ENCODE results near the gene COPA.

The COPA gene

DNA sequence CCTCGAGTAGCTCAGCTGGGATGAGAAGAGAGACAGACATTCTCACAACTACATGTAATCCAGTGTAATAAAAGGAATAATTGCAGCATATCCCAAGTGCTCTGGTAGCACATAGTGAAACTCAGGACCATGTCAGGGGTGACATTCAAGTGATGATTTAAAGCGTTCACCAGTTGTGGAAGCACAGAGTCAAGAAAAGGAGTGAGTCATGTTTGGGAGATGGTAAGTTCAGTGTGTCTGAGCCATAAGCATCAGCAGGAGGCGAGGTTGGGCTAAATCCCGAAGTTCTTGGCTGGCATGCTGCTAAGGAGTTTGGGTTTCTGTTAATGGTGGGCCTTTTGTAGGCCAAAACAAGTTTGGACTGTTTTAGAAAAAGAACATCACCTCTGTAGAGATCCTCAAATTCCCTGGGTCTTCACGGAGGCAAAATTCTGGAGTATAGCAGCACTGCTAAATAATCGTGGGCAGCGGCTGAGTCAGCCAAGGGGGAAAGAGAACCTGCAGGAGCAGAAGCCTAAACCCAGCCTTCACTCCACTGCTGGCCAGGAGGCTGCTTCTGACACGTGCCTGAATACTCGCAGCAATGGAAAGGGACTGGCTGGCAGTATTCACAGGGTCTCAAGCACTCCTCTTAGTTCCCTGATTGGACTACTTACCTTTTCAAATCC, 16.6 kb upstream of the COPA start:
- DNase-seq (ENCODE audit: low spot score in 2 of 2) (no peak), ATAC-seq (replicated peaks; ENCODE audit: extremely low read depth, poor library complexity, severe bottlenecking) (no peak)
- Mint-ChIP-seq H3K4me3 (no peak overlapping the region), H3K27ac (ENCODE audit: low read depth) (no peak overlapping the region), H3K4me1 (no peaks in the 10 kb centered on the region), H3K27me3 (no peaks in the 10 kb centered on the region), H3K9me3 (no peaks in the 10 kb centered on the region), H3K36me3 (ENCODE audit: insufficient read depth) (peaks cover 25% of the 10 kb centered on the region)

- Mint-ChIP-seq H3K27ac (ENCODE audit: low read depth) (no peak overlapping the region), H3K36me3 (ENCODE audit: insufficient read depth) (peaks cover 37% of the 10 kb centered on the region), H3K27me3 (no peaks in the 10 kb centered on the region), H3K4me3 (no peak overlapping the region), H3K9me3 (no peaks in the 10 kb centered on the region), H3K4me1 (no peaks in the 10 kb centered on the region)
- DNase-seq (ENCODE audit: low spot score in 2 of 2) (no peak), ATAC-seq (replicated peaks; ENCODE audit: extremely low read depth, poor library complexity, severe bottlenecking) (no peak)
These were observed 15.0 kb upstream of the COPA start for GRCh38 chr1:160358073-160358472.

- Mint-ChIP-seq H3K4me3 (no peak overlapping the region), H3K4me1 (no peaks in the 10 kb centered on the region), H3K36me3 (ENCODE audit: insufficient read depth) (peaks cover 37% of the 10 kb centered on the region), H3K27me3 (no peaks in the 10 kb centered on the region), H3K27ac (ENCODE audit: low read depth) (no peak overlapping the region), H3K9me3 (no peaks in the 10 kb centered on the region)
- ATAC-seq (replicated peaks; ENCODE audit: extremely low read depth, poor library complexity, severe bottlenecking) (no peak), DNase-seq (ENCODE audit: low spot score in 2 of 2) (no peak)
These were observed 14.4 kb upstream of the COPA start for GRCh38 chr1:160357286-160358002.

GRCh38 chr1:160354388-160354985, 11.4 kb upstream of the COPA start:
- no peak for DNase-seq (ENCODE audit: low spot score in 2 of 2)
- no peak for ATAC-seq (replicated peaks; ENCODE audit: extremely low read depth, poor library complexity, severe bottlenecking)
- Mint-ChIP-seq H3K36me3 (ENCODE audit: insufficient read depth) (peaks cover 54% of the 10 kb centered on the region), H3K4me3 (no peak overlapping the region), H3K9me3 (no peaks in the 10 kb centered on the region), H3K4me1 (no peaks in the 10 kb centered on the region), H3K27ac (ENCODE audit: low read depth) (no peak overlapping the region), H3K27me3 (no peaks in the 10 kb centered on the region)

DNA sequence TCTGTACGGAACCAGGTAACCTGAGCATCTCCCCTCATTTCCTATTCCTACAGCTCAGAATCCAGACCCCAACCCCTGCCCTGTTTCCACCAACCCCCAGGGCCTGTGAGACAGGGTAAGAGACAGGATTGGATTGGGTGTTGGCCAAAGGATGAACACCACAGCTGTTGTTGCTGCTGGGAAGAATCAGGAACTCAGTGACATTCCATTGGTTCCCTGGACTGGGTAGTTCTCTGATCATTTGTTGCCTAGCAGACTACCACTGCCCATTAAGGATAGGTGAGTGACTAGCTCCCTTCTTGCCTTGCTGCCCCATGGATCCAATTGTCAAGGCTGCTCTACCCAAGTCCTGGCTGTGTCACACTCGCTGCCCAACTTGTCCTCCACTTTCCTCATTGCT, 10.2 kb upstream of the COPA start:
- no peak overlapping the region for H3K27ac Mint-ChIP-seq (ENCODE audit: low read depth)
- no peaks in the 10 kb centered on the region for H3K27me3 Mint-ChIP-seq
- DNase-seq (ENCODE audit: low spot score in 2 of 2), result no peak
- peaks cover 50% of the 10 kb centered on the region for H3K36me3 Mint-ChIP-seq (ENCODE audit: insufficient read depth)
- no peak overlapping the region for H3K4me3 Mint-ChIP-seq
- no peak for ATAC-seq (replicated peaks; ENCODE audit: extremely low read depth, poor library complexity, severe bottlenecking)
- no peaks in the 10 kb centered on the region for H3K9me3 Mint-ChIP-seq
- H3K4me1 Mint-ChIP-seq, result peaks cover under 1% of the 10 kb centered on the region

GRCh38 chr1:160352555-160352954, 9.5 kb upstream of the COPA start:
- Mint-ChIP-seq H3K27ac (ENCODE audit: low read depth) (no peak overlapping the region), H3K27me3 (no peaks in the 10 kb centered on the region), H3K4me3 (no peak overlapping the region), H3K9me3 (no peaks in the 10 kb centered on the region), H3K36me3 (ENCODE audit: insufficient read depth) (peaks cover 43% of the 10 kb centered on the region), H3K4me1 (peaks cover 7% of the 10 kb centered on the region)
- no peak for DNase-seq (ENCODE audit: low spot score in 2 of 2)
- no peak for ATAC-seq (replicated peaks; ENCODE audit: extremely low read depth, poor library complexity, severe bottlenecking)

- no peaks in the 10 kb centered on the region for H3K27me3 Mint-ChIP-seq
- H3K9me3 Mint-ChIP-seq, result no peaks in the 10 kb centered on the region
- DNase-seq (ENCODE audit: low spot score in 2 of 2) (no peak), ATAC-seq (replicated peaks; ENCODE audit: extremely low read depth, poor library complexity, severe bottlenecking) (no peak)
- no peak overlapping the region for H3K4me3 Mint-ChIP-seq
- peaks cover 45% of the 10 kb centered on the region for H3K36me3 Mint-ChIP-seq (ENCODE audit: insufficient read depth)
- H3K27ac Mint-ChIP-seq (ENCODE audit: low read depth), result no peak overlapping the region
- peaks cover 13% of the 10 kb centered on the region for H3K4me1 Mint-ChIP-seq
These were observed 8.6 kb upstream of the COPA start for GRCh38 chr1:160351629-160352028.

GRCh38 chr1:160346958-160347357, 3.9 kb upstream of the COPA start:
- ATAC-seq (replicated peaks; ENCODE audit: extremely low read depth, poor library complexity, severe bottlenecking) (no peak), DNase-seq (ENCODE audit: low spot score in 2 of 2) (no peak)
- Mint-ChIP-seq H3K27ac (ENCODE audit: low read depth) (no peak overlapping the region), H3K9me3 (no peaks in the 10 kb centered on the region), H3K27me3 (no peaks in the 10 kb centered on the region), H3K36me3 (ENCODE audit: insufficient read depth) (peaks cover 44% of the 10 kb centered on the region), H3K4me3 (no peak overlapping the region), H3K4me1 (peaks cover 26% of the 10 kb centered on the region)

- ATAC-seq (replicated peaks; ENCODE audit: extremely low read depth, poor library complexity, severe bottlenecking) (no peak), DNase-seq (ENCODE audit: low spot score in 2 of 2) (no peak)
- peaks cover 28% of the 10 kb centered on the region for H3K4me1 Mint-ChIP-seq
- H3K27me3 Mint-ChIP-seq, result no peaks in the 10 kb centered on the region
- H3K4me3 Mint-ChIP-seq, result no peak overlapping the region
- H3K36me3 Mint-ChIP-seq (ENCODE audit: insufficient read depth), result peaks cover 41% of the 10 kb centered on the region
- H3K27ac Mint-ChIP-seq (ENCODE audit: low read depth), result no peak overlapping the region
- no peaks in the 10 kb centered on the region for H3K9me3 Mint-ChIP-seq
These were observed 3.4 kb upstream of the COPA start for GRCh38 chr1:160346463-160346862.

GRCh38 chr1:160344936-160345335, 1.9 kb upstream of the COPA start:
- ATAC-seq (replicated peaks; ENCODE audit: extremely low read depth, poor library complexity, severe bottlenecking) (no peak), DNase-seq (ENCODE audit: low spot score in 2 of 2) (no peak)
- peaks cover 36% of the 10 kb centered on the region for H3K4me1 Mint-ChIP-seq
- H3K36me3 Mint-ChIP-seq (ENCODE audit: insufficient read depth), result peaks cover 37% of the 10 kb centered on the region
- no peak overlapping the region for H3K27ac Mint-ChIP-seq (ENCODE audit: low read depth)
- peak overlapping the region; percentile 99 for H3K4me3 Mint-ChIP-seq
- H3K27me3 Mint-ChIP-seq, result no peaks in the 10 kb centered on the region
- no peaks in the 10 kb centered on the region for H3K9me3 Mint-ChIP-seq

- Mint-ChIP-seq H3K4me3 (peak overlapping the region; percentile 99), H3K36me3 (ENCODE audit: insufficient read depth) (peaks cover 38% of the 10 kb centered on the region), H3K9me3 (no peaks in the 10 kb centered on the region), H3K27me3 (no peaks in the 10 kb centered on the region), H3K4me1 (peaks cover 39% of the 10 kb centered on the region), H3K27ac (ENCODE audit: low read depth) (peak overlapping the region; percentile 100)
- DNase-seq (ENCODE audit: low spot score in 2 of 2) (no peak), ATAC-seq (replicated peaks; ENCODE audit: extremely low read depth, poor library complexity, severe bottlenecking) (no peak)
These were observed 1.2 kb upstream of the COPA start for GRCh38 chr1:160344241-160344640.

GRCh38 chr1:160342526-160342925, 524 bp downstream of the COPA start:
- no peak for DNase-seq (ENCODE audit: low spot score in 2 of 2)
- peak overlapping the region; percentile 99 for H3K4me3 Mint-ChIP-seq
- peaks cover 50% of the 10 kb centered on the region for H3K36me3 Mint-ChIP-seq (ENCODE audit: insufficient read depth)
- H3K4me1 Mint-ChIP-seq, result peaks cover 47% of the 10 kb centered on the region
- no peaks in the 10 kb centered on the region for H3K27me3 Mint-ChIP-seq
- no peaks in the 10 kb centered on the region for H3K9me3 Mint-ChIP-seq
- ATAC-seq (replicated peaks; ENCODE audit: extremely low read depth, poor library complexity, severe bottlenecking), result peak; percentile 10
- peak overlapping the region; percentile 100 for H3K27ac Mint-ChIP-seq (ENCODE audit: low read depth)

DNA sequence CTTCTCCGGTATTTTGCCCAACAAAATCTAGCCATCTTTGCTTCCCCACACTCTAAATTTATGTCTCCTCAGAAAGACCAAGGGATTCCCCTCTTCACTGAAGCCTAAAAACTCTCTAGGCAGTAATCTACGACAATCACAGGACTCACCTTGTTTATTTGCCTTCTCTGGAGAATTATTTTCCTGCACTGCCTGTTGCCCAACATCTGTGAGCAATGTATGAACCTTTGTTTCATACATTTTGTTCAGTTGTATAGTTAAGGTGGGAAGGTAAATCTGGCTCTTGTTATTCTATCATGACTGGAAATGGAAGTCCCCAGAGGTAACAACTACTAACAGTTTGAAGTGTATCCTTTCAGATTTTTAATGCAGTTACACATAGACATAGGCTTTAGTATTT, 2.2 kb downstream of the COPA start:
- ATAC-seq (replicated peaks; ENCODE audit: extremely low read depth, poor library complexity, severe bottlenecking) (no peak), DNase-seq (ENCODE audit: low spot score in 2 of 2) (no peak)
- Mint-ChIP-seq H3K4me1 (peaks cover 42% of the 10 kb centered on the region), H3K27ac (ENCODE audit: low read depth) (no peak overlapping the region), H3K36me3 (ENCODE audit: insufficient read depth) (peaks cover 53% of the 10 kb centered on the region), H3K9me3 (no peaks in the 10 kb centered on the region), H3K27me3 (no peaks in the 10 kb centered on the region), H3K4me3 (no peak overlapping the region)
